ENCODE data around the gene LONRF2. TPM values are rescaled to one million over a fixed set of nuclear protein-coding genes. Genes with fewer than 3 reads are reported as not detected.

The LONRF2 gene
- total RNA-seq, 1 experiment from 2014 or later = 9.7 TPM

DNA sequence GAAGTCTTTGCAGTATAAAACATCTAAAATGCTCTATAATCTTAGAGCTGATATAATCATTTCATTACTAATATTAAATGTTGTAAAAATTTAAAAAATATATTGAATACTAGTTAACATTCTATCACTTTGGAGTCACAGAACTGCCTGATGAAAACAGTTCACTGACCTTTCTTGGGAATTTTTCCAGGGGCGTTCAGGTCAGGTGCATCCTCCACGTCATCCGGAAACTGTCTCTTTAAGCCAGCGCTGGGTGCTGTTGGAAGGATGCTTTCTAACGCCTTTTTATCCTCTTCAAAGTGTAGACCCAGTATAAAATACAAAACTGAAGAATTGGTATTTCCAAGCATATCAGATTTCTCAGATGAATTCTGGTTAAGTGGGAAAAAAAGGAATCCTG, 22.8 kb downstream of the LONRF2 start:
- TF ChIP-seq, protein P1, sequence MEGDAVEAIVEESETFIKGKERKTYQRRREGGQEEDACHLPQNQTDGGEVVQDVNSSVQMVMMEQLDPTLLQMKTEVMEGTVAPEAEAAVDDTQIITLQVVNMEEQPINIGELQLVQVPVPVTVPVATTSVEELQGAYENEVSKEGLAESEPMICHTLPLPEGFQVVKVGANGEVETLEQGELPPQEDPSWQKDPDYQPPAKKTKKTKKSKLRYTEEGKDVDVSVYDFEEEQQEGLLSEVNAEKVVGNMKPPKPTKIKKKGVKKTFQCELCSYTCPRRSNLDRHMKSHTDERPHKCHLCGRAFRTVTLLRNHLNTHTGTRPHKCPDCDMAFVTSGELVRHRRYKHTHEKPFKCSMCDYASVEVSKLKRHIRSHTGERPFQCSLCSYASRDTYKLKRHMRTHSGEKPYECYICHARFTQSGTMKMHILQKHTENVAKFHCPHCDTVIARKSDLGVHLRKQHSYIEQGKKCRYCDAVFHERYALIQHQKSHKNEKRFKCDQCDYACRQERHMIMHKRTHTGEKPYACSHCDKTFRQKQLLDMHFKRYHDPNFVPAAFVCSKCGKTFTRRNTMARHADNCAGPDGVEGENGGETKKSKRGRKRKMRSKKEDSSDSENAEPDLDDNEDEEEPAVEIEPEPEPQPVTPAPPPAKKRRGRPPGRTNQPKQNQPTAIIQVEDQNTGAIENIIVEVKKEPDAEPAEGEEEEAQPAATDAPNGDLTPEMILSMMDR (IDR thresholded peaks at IDR 0.05; ENCODE audit: unreplicated experiment) = no peak
- Mint-ChIP-seq H3K36me3 (ENCODE audit: insufficient read depth, unreplicated experiment) (peaks cover 37% of the 10 kb centered on the region), H3K9me3 (ENCODE audit: low read depth, unreplicated experiment) (no peaks in the 10 kb centered on the region), H3K4me1 (ENCODE audit: low read depth, unreplicated experiment) (no peaks in the 10 kb centered on the region), H3K27me3 (ENCODE audit: unreplicated experiment) (no peaks in the 10 kb centered on the region), H3K27ac (ENCODE audit: unreplicated experiment) (no peak overlapping the region), H3K4me3 (ENCODE audit: low read depth, unreplicated experiment) (no peak overlapping the region)
- intact Hi-C loops (cut with micrococcal nuclease; ENCODE audit: unreplicated experiment) = no loop called here
- no peak for DNase-seq
- BruUV-seq (replicated peaks) = no TSS peak
- CTCF ChIA-PET = interaction anchor here (1.5 kb wide), 1 partner anchor 9 kb away, joined by 5 read pairs; no protein-coding TSS in a partner anchor

DNA sequence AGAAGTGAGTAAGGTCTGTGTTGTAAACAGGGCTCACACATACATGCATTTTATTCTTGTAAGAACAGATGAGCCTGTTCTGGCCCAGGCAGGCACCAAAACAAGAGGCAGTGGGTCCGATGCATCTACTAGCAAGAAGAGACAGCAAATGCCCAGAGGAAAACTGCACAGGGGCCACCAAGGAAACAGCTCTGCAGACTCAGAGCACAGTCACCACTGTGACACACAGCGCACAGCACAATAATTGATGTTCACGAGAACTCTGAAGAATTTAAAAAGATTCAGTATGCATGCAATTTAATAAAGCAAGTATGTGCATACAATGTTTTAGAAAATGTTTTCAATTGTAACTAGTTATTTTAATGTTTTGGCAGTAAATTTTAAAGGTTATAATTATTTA, 24.8 kb downstream of the LONRF2 start:
- Mint-ChIP-seq H3K4me3 (ENCODE audit: low read depth, unreplicated experiment) (no peak overlapping the region), H3K36me3 (ENCODE audit: insufficient read depth, unreplicated experiment) (peaks cover 35% of the 10 kb centered on the region), H3K27me3 (ENCODE audit: unreplicated experiment) (no peaks in the 10 kb centered on the region), H3K4me1 (ENCODE audit: low read depth, unreplicated experiment) (no peaks in the 10 kb centered on the region), H3K9me3 (ENCODE audit: low read depth, unreplicated experiment) (no peaks in the 10 kb centered on the region), H3K27ac (ENCODE audit: unreplicated experiment) (no peak overlapping the region)
- BruUV-seq (replicated peaks) = no TSS peak
- CTCF ChIA-PET = no interaction called here
- intact Hi-C loops (cut with micrococcal nuclease; ENCODE audit: unreplicated experiment) = no loop called here
- TF ChIP-seq, protein P1 (IDR thresholded peaks at IDR 0.05; ENCODE audit: unreplicated experiment) = no peak
- no peak for DNase-seq

DNA sequence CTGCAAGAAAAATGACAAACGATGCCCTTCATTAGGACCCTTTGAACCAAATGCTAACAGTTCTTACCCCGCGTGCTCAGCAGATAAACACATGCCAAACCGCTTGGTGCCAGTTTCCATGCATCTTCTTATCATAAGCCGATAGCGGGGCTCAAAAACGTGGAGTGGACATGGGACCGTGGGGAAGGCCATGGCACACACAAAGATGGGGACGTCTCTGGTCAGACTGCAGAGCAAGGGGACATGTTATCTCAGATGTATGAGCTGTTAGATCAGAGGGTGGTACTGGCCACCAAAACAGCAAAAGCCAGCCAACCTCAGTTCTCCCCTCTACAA, 28.2 kb downstream of the LONRF2 start:
- Mint-ChIP-seq H3K4me1 (ENCODE audit: low read depth, unreplicated experiment) (no peaks in the 10 kb centered on the region), H3K27me3 (ENCODE audit: unreplicated experiment) (no peaks in the 10 kb centered on the region), H3K4me3 (ENCODE audit: low read depth, unreplicated experiment) (no peak overlapping the region), H3K36me3 (ENCODE audit: insufficient read depth, unreplicated experiment) (peaks cover 19% of the 10 kb centered on the region), H3K9me3 (ENCODE audit: low read depth, unreplicated experiment) (no peaks in the 10 kb centered on the region), H3K27ac (ENCODE audit: unreplicated experiment) (no peak overlapping the region)
- TF ChIP-seq, protein P1 (IDR thresholded peaks at IDR 0.05; ENCODE audit: unreplicated experiment) = no peak
- no peak for DNase-seq
- BruUV-seq (replicated peaks) = no TSS peak
- intact Hi-C loops (cut with micrococcal nuclease; ENCODE audit: unreplicated experiment) = loop anchor here (5.0 kb wide), 1 partner anchor 73 kb away; no protein-coding TSS in a partner anchor
- CTCF ChIA-PET = no interaction called here

DNA sequence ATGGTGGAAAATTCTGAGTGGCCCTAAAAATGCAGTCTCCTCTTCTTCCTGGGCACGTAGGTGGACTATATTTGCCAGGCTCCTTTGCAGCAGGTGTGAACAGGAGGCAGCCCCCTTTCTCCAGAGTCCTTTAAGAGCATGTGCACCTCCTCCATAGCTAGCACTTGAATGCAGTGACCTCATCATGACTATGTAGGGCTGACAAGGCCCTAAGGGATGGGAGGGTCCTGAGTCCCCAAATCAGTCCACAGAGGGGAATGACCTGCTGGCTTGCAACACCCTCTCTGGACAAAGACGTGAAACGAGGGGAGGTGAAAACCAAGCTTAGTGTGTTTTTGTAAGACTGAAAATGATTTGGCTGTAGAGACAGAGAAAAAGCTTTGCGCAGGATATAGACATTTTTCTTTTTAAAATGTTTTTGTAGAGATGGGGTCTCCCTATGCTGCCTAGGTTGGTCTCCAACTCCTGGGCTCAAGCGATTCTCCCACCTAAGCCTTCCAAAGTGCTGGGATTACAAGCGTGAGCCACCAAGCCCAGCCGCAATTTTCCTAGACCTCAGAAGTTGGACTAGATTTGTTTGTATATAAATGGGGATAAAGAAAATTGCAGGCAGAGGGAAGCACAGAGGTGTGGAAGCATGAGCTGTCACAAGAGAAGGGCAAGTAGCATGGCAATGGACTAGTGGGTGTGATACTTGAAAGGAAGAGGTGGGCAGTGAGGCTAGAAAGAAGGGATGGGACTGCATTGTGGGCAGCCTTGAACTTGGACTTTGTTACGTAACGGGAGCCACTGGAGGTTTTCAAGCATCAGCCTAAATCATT, 28.8 kb downstream of the LONRF2 start:
- DNase-seq = no peak
- no peaks in the 10 kb centered on the region for H3K9me3 Mint-ChIP-seq (ENCODE audit: low read depth, unreplicated experiment)
- no peak overlapping the region for H3K27ac Mint-ChIP-seq (ENCODE audit: unreplicated experiment)
- BruUV-seq (replicated peaks) = no TSS peak
- TF ChIP-seq, protein P1 (IDR thresholded peaks at IDR 0.05; ENCODE audit: unreplicated experiment) = no peak
- no peak overlapping the region for H3K4me3 Mint-ChIP-seq (ENCODE audit: low read depth, unreplicated experiment)
- H3K36me3 Mint-ChIP-seq (ENCODE audit: insufficient read depth, unreplicated experiment) = peaks cover 13% of the 10 kb centered on the region
- H3K27me3 Mint-ChIP-seq (ENCODE audit: unreplicated experiment) = no peaks in the 10 kb centered on the region
- CTCF ChIA-PET = no interaction called here
- intact Hi-C loops (cut with micrococcal nuclease; ENCODE audit: unreplicated experiment) = loop anchor here (5.0 kb wide), 1 partner anchor 74 kb away; no protein-coding TSS in a partner anchor
- H3K4me1 Mint-ChIP-seq (ENCODE audit: low read depth, unreplicated experiment) = no peaks in the 10 kb centered on the region
